Measurements from ENCODE around the gene CENPP. TPM values are rescaled to one million over a fixed set of nuclear protein-coding genes. Genes with fewer than 3 reads are reported as not detected.

Gene CENPP
- total RNA-seq, 1 donor from 2014 or later, result 4.5 TPM

DNA sequence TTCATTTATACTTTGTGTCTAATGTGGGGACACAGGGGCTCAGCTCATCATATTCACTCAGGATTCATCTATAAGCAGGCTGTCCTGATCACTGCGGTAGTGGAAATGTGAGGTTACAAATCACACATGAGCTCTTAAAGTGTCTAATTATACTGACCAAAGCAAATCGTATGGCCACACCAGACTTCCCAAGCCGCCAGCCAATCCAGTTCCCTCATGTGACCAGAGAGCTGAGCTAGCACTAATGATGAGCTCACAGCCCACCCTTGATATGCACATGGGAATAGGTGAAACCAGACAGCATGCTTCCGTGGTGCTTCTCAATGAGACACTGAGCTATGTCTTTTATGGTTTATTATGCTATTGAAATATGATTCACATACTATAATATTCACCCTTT, 192.4 kb downstream of the CENPP start:
- peaks cover 2% of the 10 kb centered on the region for H3K4me1 Mint-ChIP-seq (ENCODE audit: unreplicated experiment)
- H3K27ac Mint-ChIP-seq (ENCODE audit: unreplicated experiment), result no peak overlapping the region
- peaks cover 3% of the 10 kb centered on the region for H3K27me3 Mint-ChIP-seq (ENCODE audit: unreplicated experiment)
- H3K4me3 Mint-ChIP-seq (ENCODE audit: unreplicated experiment), result no peak overlapping the region
- no peaks in the 10 kb centered on the region for H3K9me3 Mint-ChIP-seq (ENCODE audit: unreplicated experiment)
- no peak for DNase-seq (ENCODE audit: low spot score)
- H3K36me3 Mint-ChIP-seq (ENCODE audit: low read depth, unreplicated experiment), result no peaks in the 10 kb centered on the region
- TF ChIP-seq, protein P1, sequence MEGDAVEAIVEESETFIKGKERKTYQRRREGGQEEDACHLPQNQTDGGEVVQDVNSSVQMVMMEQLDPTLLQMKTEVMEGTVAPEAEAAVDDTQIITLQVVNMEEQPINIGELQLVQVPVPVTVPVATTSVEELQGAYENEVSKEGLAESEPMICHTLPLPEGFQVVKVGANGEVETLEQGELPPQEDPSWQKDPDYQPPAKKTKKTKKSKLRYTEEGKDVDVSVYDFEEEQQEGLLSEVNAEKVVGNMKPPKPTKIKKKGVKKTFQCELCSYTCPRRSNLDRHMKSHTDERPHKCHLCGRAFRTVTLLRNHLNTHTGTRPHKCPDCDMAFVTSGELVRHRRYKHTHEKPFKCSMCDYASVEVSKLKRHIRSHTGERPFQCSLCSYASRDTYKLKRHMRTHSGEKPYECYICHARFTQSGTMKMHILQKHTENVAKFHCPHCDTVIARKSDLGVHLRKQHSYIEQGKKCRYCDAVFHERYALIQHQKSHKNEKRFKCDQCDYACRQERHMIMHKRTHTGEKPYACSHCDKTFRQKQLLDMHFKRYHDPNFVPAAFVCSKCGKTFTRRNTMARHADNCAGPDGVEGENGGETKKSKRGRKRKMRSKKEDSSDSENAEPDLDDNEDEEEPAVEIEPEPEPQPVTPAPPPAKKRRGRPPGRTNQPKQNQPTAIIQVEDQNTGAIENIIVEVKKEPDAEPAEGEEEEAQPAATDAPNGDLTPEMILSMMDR (IDR thresholded peaks at IDR 0.05; ENCODE audit: unreplicated experiment), result no peak

DNA sequence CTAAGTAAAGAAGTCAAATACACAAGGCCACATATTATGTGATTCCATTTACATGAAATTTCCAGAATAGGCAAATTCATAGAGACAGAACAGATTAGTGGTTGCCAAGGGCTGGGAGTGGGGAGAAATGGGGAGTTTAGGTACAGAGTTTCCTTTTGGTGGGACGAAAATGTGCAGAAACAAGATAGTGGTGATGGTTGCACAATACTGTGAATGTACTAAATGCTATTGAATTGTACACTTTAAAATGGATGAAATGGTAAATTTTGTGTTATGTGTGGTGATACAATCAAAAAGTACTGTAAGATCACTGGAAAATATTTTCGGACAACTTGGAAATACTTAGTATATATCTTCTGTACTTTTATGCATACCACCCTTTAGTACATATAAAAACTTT, 195.1 kb downstream of the CENPP start:
- Mint-ChIP-seq H3K27me3 (ENCODE audit: unreplicated experiment) (peaks cover 3% of the 10 kb centered on the region), H3K36me3 (ENCODE audit: low read depth, unreplicated experiment) (no peaks in the 10 kb centered on the region), H3K27ac (ENCODE audit: unreplicated experiment) (no peak overlapping the region), H3K9me3 (ENCODE audit: unreplicated experiment) (no peaks in the 10 kb centered on the region), H3K4me3 (ENCODE audit: unreplicated experiment) (no peak overlapping the region), H3K4me1 (ENCODE audit: unreplicated experiment) (peaks cover 2% of the 10 kb centered on the region)
- TF ChIP-seq, protein P1 (IDR thresholded peaks at IDR 0.05; ENCODE audit: unreplicated experiment), result no peak
- no peak for DNase-seq (ENCODE audit: low spot score)

DNA sequence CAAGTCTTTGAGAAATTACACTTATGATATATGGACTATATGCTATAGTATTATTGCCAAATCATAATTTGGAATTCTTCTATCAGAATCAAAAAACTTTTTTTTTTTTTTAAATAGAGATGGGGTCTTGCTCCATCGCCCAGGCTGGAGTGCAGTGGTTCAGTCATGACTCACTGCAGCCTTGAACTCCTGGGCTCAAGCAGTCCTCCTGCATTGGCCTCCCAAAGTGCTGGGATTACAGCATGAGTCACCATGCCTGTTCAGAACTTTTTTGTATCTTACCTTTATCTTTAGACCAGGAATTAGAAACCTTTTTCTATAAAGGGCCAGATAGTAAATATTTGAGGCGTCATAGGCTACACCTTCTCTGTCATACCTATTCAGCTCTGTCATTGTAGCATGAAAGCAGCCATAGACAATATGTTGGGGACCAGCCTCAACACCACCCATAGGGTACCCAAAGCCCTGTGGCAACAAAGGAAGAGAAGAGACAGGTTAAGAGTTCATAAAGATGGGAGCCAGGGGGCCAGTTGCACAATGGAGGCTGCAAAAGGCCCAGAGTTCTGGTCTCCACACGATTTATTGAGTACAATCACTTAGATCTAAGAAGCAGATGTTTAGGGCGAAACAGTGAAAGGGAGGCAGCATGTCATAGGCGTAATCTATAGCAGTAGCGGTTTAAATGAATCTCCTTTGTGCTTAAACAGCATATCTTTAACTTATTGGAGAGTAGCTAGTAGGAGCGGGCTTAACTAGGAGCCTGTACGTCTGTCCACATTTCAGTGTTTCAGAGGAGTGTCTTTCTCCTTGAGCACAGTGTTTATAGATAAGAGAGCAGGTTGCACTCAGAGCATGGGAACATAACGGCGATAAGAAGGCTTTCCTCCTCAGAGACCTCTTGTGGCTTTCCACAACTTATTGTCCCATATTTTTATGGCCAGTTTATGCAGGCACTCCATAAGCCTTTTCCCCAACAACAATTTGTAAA, 197.5 kb downstream of the CENPP start:
- H3K27ac Mint-ChIP-seq (ENCODE audit: unreplicated experiment), result no peak overlapping the region

DNA sequence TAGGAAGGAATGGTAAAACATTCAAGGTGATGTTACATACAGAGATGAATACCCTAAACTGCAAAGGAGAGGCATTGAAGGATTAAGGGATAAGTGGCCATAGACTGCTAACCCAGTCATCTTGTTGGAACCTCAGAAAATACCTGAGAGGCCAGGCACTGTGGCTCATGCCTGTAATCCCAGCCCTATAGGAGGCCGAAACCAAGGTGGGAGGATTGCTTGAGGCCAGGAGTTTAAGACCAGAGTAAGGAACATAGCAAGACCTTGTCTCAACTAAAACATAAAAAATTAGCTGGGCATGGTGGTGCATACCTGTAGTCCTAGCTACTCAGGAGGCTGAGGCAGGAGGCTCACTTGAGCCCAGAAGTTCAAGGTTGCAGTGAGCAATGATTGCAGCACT, 199.1 kb downstream of the CENPP start:
- Mint-ChIP-seq H3K4me1 (ENCODE audit: unreplicated experiment) (no peaks in the 10 kb centered on the region), H3K36me3 (ENCODE audit: low read depth, unreplicated experiment) (no peaks in the 10 kb centered on the region), H3K9me3 (ENCODE audit: unreplicated experiment) (no peaks in the 10 kb centered on the region), H3K27ac (ENCODE audit: unreplicated experiment) (no peak overlapping the region), H3K4me3 (ENCODE audit: unreplicated experiment) (no peak overlapping the region), H3K27me3 (ENCODE audit: unreplicated experiment) (no peaks in the 10 kb centered on the region)
- TF ChIP-seq, protein P1 (IDR thresholded peaks at IDR 0.05; ENCODE audit: unreplicated experiment), result no peak
- no peak for DNase-seq (ENCODE audit: low spot score)

More for the DNA sequence above, 197.5 kb downstream of the CENPP start:
- Mint-ChIP-seq H3K4me1 (ENCODE audit: unreplicated experiment) (no peaks in the 10 kb centered on the region), H3K9me3 (ENCODE audit: unreplicated experiment) (no peaks in the 10 kb centered on the region), H3K36me3 (ENCODE audit: low read depth, unreplicated experiment) (no peaks in the 10 kb centered on the region), H3K4me3 (ENCODE audit: unreplicated experiment) (no peak overlapping the region), H3K27me3 (ENCODE audit: unreplicated experiment) (peaks cover 3% of the 10 kb centered on the region)
- TF ChIP-seq, protein P1 (IDR thresholded peaks at IDR 0.05; ENCODE audit: unreplicated experiment), result no peak
- no peak for DNase-seq (ENCODE audit: low spot score)

DNA sequence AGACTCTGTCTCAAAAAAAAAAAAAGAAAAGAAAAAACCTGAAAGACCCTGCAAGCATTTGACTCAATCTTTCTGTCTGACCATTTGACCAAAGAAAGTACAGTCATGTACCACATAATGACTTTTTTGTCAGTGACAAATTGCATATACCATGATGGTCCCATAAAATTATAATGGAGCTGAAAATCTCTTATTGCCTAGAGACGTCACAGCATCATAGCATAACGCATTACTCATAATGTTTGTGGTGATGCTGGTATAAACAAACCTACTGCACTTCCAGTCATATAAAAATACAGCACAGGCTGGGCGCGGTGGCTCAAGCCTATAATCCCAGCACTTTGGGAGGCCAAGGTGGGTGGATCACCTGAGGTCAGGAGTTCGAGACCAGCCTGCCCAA, 199.6 kb downstream of the CENPP start:
- Mint-ChIP-seq H3K27ac (ENCODE audit: unreplicated experiment) (no peak overlapping the region), H3K4me1 (ENCODE audit: unreplicated experiment) (no peaks in the 10 kb centered on the region), H3K36me3 (ENCODE audit: low read depth, unreplicated experiment) (no peaks in the 10 kb centered on the region), H3K9me3 (ENCODE audit: unreplicated experiment) (no peaks in the 10 kb centered on the region), H3K27me3 (ENCODE audit: unreplicated experiment) (no peaks in the 10 kb centered on the region), H3K4me3 (ENCODE audit: unreplicated experiment) (no peak overlapping the region)
- DNase-seq (ENCODE audit: low spot score), result no peak
- TF ChIP-seq, protein P1 (IDR thresholded peaks at IDR 0.05; ENCODE audit: unreplicated experiment), result no peak

All from endothelial cell (in vitro differentiated cells).